ENCODE measurements around the gene PIGU.
"Not testable (repeated sequence)": the region's sequence is repeated elsewhere in the genome, so short reads cannot be mapped to it uniquely, and the experiment has no call there.

PIGU gene

DNA sequence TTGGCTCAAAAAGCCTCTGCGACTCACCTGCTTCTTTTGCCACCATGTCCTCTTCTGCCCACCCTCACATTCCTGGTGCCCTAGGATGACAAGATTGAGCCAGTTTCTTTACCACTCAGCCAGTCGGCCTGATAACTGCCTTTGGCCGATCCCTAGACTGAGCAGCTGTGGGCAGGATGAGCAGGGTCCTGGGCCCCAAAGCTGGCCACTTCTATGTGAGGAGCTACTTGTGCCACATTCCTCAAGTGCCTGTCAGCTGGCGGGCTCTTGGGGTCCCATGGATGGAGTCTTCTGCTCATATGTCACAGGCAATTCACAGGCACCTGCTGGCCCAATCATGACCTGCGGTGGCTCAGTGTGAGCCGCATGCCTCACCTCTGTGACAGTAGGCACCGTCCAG lies 144.1 kb downstream of the PIGU start:
- no peak for DNase-seq (ENCODE audit: low spot score)

DNA sequence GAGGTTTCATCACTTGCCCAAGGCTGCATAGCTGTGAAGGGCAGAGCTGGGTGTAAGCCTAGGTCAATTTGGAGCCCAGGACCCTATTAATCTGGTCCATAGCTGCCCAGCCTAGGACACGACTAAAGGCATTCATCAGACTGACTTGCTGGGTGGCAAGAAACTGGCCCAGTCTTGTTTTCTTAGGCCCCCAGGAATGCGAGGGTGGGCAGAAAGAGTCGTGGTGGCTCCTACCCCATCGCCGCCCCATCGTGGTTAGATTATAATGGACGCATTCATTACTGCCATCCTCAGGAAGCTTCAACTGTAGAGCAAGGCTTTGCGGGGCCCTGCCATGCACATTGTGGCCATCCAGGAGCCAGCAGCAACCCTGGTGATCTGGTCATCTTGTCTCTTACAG lies 144.6 kb downstream of the PIGU start:
- DNase-seq (ENCODE audit: low spot score): no peak

DNA sequence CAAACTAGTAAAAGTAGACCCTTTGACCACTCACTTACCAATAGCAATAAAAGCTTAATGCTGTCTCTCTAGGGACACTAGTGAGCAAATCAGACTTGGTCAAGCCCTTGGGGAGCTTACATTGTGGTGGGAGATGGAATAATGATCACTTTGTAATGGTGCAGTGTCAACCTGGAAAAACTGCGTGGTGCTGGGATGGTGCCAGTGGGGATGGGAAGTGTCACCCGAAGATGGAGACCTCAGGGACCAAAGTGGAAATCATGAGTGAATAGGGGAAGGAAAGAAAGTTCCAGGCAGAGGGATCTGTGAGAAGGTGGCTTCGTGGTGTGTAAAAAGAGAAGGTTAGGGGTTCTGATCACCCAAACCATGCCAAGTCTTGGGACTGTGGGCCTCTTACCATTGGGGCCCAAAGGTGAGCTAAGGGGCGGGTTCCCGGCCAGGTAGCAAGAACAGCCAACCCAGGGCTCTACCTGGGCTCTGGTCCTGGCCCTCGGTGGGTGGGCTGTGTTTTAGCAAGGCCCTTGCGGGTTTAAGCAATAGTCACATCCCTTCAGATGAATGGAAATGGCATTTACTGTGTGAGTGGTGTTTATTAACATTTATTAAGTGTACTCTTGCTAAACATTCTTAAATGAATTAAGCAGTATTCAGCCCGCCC lies 145.2 kb downstream of the PIGU start:
- DNase-seq (ENCODE audit: low spot score): no peak

DNA sequence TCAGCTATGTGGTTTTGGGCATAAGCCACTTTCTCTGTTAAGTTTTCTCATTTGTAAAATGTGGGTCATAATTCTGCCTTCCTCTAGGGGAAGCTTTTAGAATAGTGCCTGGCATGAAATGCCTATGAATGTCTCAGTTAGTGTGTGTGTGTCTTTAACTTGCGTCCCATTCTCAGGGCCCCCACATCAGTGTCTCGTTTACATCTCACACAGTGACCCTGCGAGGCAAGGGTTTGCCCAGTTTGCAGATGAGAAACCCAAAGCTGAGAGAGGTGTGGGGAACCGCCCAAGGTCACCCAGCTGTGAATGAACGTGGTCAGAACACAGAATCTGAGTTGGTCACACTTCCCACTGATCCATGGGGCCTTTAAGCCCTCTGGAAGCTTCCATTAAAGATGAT lies 146.6 kb downstream of the PIGU start:
- no peak for DNase-seq (ENCODE audit: low spot score)

DNA sequence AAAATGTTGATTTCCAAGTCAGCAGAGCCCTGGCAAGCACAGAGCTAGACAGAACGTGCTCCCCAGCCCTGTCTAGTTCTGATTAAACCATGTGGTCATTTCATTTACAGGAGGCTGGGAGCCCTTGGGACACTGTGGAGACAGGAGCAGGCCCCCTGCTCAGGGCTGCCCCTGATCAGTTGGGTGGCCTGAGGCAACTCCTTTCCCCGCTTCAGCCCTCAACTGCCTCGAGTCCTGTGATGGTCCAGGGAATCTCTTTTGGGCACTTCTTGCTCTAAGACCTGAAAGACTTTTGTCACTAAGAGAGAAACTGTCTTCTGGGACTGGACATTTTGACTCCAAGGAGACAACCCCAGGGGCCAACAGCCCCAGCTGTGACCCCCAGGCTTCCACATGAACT lies 147.2 kb downstream of the PIGU start:
- no peak for DNase-seq (ENCODE audit: low spot score)

DNA sequence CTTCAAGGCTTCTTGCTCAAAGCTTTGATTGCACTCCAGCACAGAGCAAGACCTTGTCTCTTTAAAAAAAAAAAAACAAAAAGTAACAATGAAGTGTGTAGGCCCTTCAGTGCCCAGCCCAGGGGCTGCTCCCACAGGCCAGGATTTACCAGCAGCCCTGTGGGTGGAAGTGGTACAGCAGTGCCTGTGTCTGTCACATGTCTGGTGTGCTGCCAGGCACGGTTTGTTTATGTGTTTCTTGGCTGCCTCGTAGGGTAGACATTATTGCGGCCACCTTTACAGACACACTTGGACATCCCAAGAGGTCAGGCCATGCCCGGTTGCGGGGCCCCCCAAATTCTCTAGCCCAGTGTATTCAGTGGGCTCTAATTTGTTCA lies 148.0 kb downstream of the PIGU start:
- no peak for DNase-seq (ENCODE audit: low spot score)

DNA sequence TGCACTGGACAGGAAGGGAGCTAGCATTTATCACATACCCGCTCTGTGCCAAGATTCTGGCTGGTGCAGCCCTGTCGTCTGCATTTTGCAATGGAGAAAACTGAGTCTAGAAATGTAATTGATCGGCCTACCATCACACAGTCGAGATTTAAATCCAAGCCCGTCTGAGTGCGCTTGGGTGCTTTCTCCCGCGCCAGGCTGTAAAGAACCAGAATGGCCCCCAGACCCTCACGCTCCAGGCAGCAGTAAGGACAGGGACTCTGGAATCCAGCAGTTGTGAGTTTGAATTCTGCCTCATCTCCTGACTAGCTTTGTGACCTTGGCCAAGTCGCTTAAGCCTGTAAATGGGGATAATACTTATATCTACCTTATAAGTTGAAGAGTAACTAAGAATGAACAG lies 149.9 kb downstream of the PIGU start:
- DNase-seq (ENCODE audit: low spot score): no peak

DNA sequence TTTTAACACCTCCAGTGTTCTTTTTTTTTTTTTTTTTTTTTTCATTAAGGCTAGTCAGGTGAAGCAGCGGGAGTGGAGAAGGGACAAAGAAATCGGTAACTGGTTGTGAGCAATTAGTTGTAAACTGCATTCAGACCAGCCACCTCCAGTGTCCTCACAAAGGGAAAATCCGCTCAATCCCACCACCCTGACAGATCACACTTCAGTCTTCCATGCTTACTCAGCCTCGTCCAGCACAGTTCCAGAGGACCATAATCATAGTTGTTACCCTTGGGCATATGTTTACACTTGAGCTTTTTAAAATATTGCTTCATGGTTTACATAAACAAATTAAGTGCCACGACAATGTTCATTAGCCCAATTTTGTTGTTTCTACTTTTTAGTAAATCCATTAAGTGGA lies 150.4 kb downstream of the PIGU start:
- DNase-seq (ENCODE audit: low spot score): no peak

DNA sequence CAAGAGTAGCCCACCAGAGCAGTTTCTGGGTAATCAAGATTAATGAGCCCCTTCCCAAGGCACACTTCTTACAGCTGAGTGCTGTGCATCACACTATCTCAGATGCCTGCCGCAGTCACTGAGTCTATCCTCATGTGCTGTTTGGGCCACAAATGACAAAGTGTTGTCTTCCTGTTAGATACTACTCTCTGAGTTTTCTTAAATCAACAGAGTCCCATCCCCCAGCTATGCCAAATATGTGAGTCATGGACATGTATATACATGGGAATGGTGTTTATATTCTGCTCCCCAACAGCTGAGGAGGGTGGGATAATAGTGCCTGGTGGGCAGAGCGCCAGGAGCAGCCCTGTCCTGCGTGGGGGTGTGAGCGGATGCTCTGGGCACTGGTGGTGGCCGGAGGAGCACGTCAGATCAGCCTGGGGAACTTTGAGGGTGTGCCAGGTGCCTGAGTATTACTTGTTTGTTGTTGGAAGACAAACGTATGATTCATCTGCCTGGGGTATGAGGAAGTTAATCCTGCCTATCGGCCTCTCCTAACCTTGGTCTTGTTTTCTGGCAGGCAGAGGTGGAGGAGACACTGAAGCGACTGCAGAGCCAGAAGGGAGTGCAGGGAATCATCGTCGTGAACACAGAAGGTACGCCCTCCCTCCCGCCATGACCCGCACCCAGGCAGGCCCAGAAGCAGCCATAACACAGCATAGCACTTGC lies 151.0 kb downstream of the PIGU start:
- no peak for DNase-seq (ENCODE audit: low spot score)

DNA sequence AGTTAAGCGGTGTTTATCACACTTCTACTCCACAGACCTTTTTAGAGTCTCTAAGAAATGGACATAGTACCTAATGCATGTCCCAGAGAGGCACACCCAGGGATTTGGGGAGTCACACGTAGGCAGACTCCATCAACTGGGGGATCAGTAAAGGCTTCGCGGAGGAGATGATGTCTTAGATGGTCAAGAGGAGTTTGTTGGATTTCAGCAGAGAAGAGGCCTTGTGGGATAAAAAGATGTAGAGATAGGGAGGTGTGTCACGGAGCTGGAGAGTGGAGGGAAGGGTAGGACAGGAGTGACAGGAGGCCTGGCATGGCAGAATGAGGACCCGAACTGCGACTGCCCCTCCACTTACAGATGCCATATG lies 151.6 kb downstream of the PIGU start:
- DNase-seq (ENCODE audit: low spot score): no peak

DNA sequence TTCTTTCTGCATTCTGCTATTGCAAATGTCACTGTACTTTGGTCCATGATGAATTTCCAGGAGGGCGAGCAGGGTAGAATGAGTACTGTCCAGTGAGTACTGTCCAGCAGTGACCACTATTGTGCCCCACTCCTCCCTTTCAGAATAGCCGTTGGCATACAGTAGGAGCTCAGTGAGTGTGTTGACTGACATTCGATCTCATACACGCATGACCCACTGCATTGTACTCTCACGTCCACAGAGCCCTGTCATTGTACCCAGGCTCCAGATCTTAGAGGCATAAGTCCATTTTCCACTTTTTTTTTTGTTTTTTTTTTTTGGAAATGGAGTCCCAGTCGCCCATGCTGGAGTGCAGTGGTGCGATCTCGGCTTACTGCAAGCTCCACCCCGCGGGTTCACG lies 152.5 kb downstream of the PIGU start:
- no peak for DNase-seq (ENCODE audit: low spot score)

DNA sequence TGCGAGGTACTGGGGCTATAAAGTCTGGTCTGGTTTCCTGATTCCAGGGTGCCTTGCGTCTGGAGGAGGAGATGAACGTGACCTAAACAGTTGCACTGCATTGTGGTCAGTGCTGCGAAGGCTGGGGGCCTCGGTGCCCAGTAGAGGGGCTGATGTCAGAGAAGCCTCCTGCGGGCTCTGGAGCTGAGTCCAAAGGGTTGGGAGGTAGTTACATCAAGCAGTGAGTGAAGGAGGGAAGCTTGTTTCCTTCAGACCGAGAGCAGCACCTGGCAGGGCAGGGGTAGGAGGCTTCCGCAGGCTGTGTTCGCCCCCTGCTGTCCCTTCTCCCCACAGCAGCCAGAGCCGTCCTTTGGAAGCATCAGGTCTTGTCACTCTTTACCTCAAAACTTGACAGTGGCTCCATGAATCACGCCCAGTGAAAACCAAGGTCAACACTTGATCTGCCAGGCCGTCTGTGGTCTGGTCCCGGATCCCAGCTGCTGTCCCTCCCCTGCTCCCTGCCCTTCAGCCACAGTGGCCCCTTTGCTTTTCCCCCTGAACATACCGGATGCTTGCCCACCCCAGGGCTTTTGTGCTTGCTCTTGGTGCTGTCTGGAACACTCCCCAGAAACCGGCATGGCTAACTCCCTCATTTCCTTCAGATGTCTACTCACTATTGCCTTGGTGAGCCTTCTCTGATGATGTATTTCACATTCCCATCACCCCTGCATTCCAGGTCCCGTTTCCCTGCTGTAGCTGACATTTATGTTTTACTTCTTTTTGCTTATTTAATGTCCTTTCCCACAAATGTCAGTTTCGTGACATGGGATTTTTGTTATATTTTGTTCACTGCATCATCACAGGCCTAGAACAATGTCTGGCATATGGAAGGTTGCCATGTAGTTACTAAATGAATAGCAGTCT lies 153.7 kb downstream of the PIGU start:
- DNase-seq (ENCODE audit: low spot score): no peak

DNA sequence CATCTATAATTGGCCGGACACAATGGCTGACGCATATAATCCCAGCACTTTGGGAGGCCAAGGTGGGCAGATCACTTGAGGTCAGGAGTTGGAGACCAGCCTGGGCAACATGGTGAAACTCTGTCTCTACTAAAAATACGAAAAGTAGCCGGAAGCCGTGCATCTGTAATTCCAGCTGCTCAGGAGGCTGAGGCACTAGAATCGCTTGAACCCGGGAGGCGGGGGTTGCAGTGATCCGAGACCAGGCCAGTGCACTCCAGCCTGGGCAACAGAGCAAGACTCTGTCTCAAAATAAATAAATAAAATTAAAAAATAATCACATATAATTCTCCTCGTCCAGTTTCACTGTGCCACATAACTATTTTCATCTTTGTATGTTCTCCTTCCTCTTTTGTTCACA lies 157.1 kb downstream of the PIGU start:
- not testable (repeated sequence) for DNase-seq (ENCODE audit: low spot score)

DNA sequence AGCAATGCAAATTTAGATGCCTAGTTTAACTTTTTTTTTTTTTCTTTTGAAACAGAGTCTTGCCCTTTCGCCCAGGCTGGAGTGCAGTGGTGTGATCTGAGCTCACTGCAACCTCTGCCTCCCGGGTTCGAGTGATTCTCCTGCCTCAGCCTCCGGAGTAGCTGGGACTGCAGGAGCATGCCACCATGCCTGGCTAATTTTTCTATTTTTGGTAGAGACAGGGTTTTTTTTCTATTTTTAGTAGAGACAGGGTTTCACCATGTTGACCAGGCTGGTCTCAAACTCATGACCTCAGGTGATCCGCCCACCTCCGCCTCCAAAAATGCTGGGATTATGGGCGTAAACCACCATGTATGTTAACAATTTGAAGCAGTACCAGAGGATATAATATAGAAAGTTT lies 158.0 kb downstream of the PIGU start:
- DNase-seq (ENCODE audit: low spot score): not testable (repeated sequence)

DNA sequence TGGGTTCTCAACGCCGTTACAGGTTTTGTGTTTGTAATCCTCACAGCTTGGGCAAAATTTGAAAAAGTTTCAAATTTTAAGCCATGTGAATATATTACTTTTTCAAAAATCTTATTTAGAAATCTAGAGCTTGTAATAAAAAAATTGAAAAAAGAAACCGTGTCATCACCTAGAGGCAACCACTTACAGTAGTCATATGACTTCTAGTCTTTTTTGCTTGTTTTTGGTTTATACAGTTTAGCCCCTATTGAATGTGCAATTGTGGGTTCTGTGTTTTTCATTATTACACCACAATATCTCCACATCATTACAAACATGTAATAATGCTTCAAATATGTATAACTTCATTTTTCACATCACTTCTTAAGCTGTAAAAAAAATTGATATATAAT lies 159.8 kb downstream of the PIGU start:
- no peak for DNase-seq (ENCODE audit: low spot score)

DNA sequence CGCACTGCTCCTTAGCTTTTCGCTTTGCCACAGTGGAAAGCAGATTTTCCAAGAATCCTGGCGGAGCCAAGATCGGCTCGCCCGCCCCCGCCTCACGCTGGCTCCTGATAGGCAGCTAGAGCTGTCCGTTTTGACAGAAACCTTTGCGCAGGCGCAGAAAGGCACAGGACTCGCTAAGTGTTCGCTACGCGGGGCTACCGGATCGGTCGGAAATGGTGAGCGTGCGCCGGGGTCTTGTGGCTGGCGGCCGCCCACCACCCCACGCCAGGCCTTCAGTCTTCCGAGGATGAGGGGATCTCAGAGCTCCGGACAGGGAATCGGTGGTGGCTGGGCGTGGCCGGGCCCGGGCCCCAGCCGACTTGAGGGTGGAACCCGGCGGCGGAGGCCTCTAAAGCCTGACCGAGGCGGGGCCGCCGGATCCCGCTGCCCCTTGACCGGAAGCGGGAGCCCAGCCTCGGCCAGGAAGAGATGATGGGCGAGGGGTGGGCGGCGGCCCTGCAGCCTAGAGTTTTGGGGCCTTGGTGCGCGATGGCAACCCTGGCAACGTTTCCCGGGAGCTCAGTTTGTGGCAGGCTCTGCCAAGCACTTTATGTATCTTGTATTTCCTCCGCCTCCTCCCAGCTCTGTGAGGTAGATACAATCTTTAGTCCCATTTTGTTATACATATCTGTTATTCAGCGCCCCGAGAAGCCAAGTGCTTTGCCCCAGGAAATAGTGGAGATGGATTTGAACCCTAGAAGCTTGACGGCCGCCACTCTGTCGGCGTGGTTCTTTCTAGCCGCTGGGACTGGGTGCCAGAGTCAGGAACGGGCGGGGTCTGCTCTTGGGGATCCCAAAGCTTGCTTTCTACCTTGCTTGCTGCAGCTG lies 160.4 kb downstream of the PIGU start, which contains the start of gene DYNLRB1:
DYNLRB1 (plus strand) TSS at position 176 of the 867 bp plus-strand sequence; CDS start at position 213, 37 bp downstream.
- peak; percentile 98 for DNase-seq (ENCODE audit: low spot score)

DNA sequence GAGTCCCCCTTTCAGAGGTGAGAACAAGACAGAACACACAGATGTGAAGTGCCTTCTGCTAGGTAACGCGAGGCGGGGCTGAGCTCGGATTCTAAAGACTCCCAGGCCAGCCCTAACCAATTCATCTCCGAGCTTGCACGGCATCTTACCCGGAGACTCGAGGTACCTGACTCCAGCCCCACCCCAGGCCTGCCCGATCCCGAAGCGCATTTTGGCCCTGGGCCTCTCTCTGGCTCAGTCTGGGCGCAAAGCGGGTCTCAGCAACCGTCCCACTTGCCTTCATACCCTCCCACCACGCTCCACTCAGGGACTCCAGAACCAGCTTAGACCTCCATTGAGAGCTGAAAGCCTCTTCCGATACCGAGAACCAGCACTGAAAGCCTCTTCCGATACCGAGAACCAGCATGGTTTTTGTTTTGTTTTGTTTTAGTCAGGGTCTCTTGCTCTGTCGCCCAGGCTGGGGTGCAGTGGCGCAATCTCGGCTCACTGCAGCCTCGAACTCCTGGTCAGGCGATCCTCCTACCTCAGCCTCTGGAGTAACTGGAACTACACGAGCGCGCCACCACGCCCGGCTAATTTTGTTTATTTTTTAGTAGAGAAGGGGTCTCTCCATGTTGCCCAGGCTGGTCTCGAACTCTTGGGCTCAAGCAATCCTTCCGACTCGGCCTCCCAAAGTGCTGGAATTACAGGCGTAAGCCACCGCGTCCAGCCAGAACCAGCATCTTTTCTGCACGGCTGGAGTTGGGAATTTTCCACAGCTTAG lies 161.2 kb downstream of the PIGU start:
- peak; percentile 74 for DNase-seq (ENCODE audit: low spot score)

DNA sequence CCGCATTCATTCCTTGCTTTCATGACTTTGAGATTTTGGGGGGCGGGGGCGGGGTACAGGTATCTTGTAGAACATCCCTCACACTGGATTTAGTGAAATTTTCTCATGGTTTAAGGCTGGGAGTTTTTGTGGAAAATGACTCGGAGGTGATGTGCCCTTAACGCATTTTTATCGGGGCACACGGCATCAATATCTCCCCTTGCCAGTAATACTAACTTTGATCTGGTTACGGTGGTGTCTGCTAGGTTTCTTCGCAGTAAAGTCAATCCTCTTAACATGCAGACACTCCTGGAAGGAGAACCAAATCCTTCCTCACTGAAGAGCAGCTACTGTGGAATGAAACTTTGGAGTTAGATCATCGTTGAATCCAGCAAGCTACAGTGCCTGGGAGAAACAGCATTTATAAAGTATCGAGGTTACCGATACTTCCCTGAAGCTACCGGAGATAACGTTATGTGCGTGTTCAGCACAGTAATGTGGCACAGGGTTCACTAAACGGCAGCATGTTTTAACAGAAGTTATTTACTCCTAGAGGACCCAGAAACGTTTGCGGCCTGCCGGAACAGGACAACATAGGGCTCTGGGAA lies 161.9 kb downstream of the PIGU start:
- DNase-seq (ENCODE audit: low spot score): no peak

DNA sequence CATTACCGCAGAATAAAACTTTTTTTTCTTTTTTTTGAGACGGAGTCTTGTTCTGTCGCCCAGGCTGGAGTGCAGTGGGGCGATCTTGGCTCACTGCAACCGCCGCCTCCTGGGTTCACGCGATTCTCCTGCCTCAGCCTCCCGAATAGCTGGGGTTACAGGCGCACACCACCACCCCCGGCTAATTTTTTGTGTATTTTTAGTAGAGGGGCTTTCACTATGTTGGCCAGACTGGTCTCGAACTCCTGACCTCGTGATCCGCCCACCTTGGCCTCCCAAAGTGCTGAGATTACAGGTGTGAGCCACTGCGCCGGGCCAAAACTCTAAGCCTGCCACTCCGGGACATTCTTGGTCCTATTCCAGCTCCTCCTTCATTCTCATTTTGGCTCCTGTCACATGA lies 162.9 kb downstream of the PIGU start:
- not testable (repeated sequence) for DNase-seq (ENCODE audit: low spot score)

DNA sequence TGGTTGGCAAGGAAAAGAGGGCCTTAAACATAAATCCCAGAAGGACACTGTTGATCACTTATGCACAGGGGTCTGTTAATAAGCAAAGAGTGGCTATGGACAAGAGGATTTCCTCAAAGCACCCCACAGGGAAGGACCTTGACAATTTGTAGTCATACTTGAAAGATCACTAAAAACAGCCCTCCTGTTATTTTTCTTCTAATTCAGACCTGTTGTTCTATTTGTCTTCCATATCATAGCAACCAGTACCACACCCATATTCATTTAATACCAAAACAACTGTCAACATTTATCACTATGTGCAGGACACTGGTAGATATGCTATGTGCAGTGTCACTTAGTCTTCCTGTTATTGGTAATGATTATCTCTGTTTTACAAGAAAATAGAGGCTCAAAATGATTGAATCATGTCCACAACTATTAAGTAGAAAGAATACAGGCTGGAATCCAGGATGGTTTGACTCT lies 163.9 kb downstream of the PIGU start:
- no peak for DNase-seq (ENCODE audit: low spot score)
